Mammary epithelial cell (primary cell): Measurements from ENCODE around the gene TPRG1.

Source experiments
- EZH2 ChIP-seq: IDR thresholded peaks from 2 replicates; pipeline ENCODE4 v1.6.1; 2012; ENCODE audit warnings: low read length, inconsistent platforms, borderline replicate concordance
- TF ChIP-seq, protein P1 (sequence below), 2 donors: IDR thresholded peaks in 1 of 2; conservative IDR thresholded peaks in 1 of 2; 2 replicates each; pipeline ENCODE4 v1.5.1; 2011 to 2012; ENCODE audit warnings: inconsistent platforms in 2 of 2, low read length in 2 of 2, mild to moderate bottlenecking in 2 of 2, control low read depth in 1 of 2, low read depth in 1 of 2; ENCODE audit not compliant: insufficient read depth in 1 of 2; ENCODE audit errors: extremely low read depth in 1 of 2

GRCh38 chr3:189312866-189313265 is 141.1 kb downstream of the TPRG1 start:
- TF ChIP-seq, protein P1, sequence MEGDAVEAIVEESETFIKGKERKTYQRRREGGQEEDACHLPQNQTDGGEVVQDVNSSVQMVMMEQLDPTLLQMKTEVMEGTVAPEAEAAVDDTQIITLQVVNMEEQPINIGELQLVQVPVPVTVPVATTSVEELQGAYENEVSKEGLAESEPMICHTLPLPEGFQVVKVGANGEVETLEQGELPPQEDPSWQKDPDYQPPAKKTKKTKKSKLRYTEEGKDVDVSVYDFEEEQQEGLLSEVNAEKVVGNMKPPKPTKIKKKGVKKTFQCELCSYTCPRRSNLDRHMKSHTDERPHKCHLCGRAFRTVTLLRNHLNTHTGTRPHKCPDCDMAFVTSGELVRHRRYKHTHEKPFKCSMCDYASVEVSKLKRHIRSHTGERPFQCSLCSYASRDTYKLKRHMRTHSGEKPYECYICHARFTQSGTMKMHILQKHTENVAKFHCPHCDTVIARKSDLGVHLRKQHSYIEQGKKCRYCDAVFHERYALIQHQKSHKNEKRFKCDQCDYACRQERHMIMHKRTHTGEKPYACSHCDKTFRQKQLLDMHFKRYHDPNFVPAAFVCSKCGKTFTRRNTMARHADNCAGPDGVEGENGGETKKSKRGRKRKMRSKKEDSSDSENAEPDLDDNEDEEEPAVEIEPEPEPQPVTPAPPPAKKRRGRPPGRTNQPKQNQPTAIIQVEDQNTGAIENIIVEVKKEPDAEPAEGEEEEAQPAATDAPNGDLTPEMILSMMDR (conservative IDR thresholded peaks at IDR 0.05 in 1 of 2, IDR thresholded peaks at IDR 0.05 in 1 of 2; ENCODE audit: extremely low read depth in 1 of 2, insufficient read depth in 1 of 2, low read depth in 1 of 2, low read length in 2 of 2), result no peak
- no peak for TF ChIP-seq EZH2
